Measurements from ENCODE around the gene EEF2K.

Gene EEF2K

GRCh38 chr16:22314661-22315626, 108.9 kb downstream of the EEF2K start:
- no peak for DNase-seq (ENCODE audit: low read depth in 2 of 3, low spot score in 1 of 3)

- DNase-seq (ENCODE audit: low read depth in 2 of 3, low spot score in 1 of 3) = no peak
Measured at GRCh38 chr16:22315979-22316378, 109.9 kb downstream of the EEF2K start.

- DNase-seq (ENCODE audit: low read depth in 2 of 3, low spot score in 1 of 3) = no peak
Measured at GRCh38 chr16:22316411-22316811, 110.3 kb downstream of the EEF2K start.

- DNase-seq (ENCODE audit: low read depth in 2 of 3, low spot score in 1 of 3) = no peak
Measured at GRCh38 chr16:22317001-22317530, 111.0 kb downstream of the EEF2K start.

GRCh38 chr16:22317625-22318024, 111.5 kb downstream of the EEF2K start:
- DNase-seq (ENCODE audit: low read depth in 2 of 3, low spot score in 1 of 3) = no peak

GRCh38 chr16:22318690-22319358, 112.7 kb downstream of the EEF2K start:
- peak; percentile 40 to 68 (median 49) for DNase-seq (ENCODE audit: low read depth in 2 of 3, low spot score in 1 of 3)

GRCh38 chr16:22320572-22321339, 114.7 kb downstream of the EEF2K start:
- DNase-seq (ENCODE audit: low read depth in 2 of 3, low spot score in 1 of 3) = no peak

GRCh38 chr16:22321340-22322001, 115.4 kb downstream of the EEF2K start:
- DNase-seq (ENCODE audit: low read depth in 2 of 3, low spot score in 1 of 3) = peak; percentile 36 to 55 (median 52)

- no peak for DNase-seq (ENCODE audit: low read depth in 2 of 3, low spot score in 1 of 3)
Measured at GRCh38 chr16:22322021-22322471, 116.0 kb downstream of the EEF2K start.

- no peak for DNase-seq (ENCODE audit: low read depth in 2 of 3, low spot score in 1 of 3)
Measured at GRCh38 chr16:22322741-22323140, 116.7 kb downstream of the EEF2K start.

- DNase-seq (ENCODE audit: low read depth in 2 of 3, low spot score in 1 of 3) = no peak
Measured at GRCh38 chr16:22323173-22323958, 117.3 kb downstream of the EEF2K start.

GRCh38 chr16:22323959-22324786, 118.1 kb downstream of the EEF2K start:
- DNase-seq (ENCODE audit: low read depth in 2 of 3, low spot score in 1 of 3) = no peak

- DNase-seq (ENCODE audit: low read depth in 2 of 3, low spot score in 1 of 3) = no peak
Measured at GRCh38 chr16:22324787-22325597, 118.9 kb downstream of the EEF2K start.

GRCh38 chr16:22325598-22326368, 119.7 kb downstream of the EEF2K start:
- DNase-seq (ENCODE audit: low read depth in 2 of 3, low spot score in 1 of 3) = no peak

GRCh38 chr16:22326369-22326652, 120.2 kb downstream of the EEF2K start:
- DNase-seq (ENCODE audit: low read depth in 2 of 3, low spot score in 1 of 3) = no peak

- DNase-seq (ENCODE audit: low read depth in 2 of 3, low spot score in 1 of 3) = no peak
Measured at GRCh38 chr16:22326771-22327445, 120.8 kb downstream of the EEF2K start.

- DNase-seq (ENCODE audit: low read depth in 2 of 3, low spot score in 1 of 3) = no peak
Measured at GRCh38 chr16:22327446-22327775, 121.3 kb downstream of the EEF2K start.

All from stimulated activated CD4-positive, alpha-beta T cell treated with anti-CD3 and anti-CD28 coated beads, Interleukin-12 subunit alpha, Interleukin-12 subunit beta, amount 100 ng/mL, for 48 hours (primary cell).